ENCODE data around the gene PIWIL1. TPM values are rescaled to one million over a fixed set of nuclear protein-coding genes. Genes with fewer than 3 reads are reported as not detected.

The PIWIL1 gene
- total RNA-seq, 1 donor from 2014 or later, result not detected

DNA sequence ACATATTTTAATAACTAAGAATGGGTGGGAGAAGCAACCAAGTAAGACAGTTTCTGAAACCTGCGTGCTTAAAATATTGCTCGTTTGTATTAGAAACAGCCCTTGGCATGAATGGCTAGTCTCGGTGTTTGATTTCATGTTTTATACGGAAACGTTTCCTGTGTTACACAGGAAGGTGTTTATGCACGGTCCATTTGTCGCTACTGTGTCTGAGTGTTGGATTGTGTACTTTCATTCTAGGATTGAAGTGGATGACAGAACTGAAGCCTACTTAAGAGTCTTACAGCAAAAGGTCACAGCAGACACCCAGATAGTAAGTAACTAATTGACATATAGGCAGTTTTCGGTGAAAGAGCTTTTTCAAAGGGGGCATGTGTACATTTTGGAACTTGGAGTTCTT lies 19.6 kb downstream of the PIWIL1 start:
- ChIA-PET POLR2A (no interaction called here), CTCF (no interaction called here)
- intact Hi-C loops (cut with micrococcal nuclease), result no loop called here
- Mint-ChIP-seq H3K27ac (no peak overlapping the region), H3K27me3 (peaks cover 4% of the 10 kb centered on the region), H3K4me3 (no peak overlapping the region), H3K36me3 (ENCODE audit: low read depth) (no peaks in the 10 kb centered on the region), H3K9me3 (no peaks in the 10 kb centered on the region), H3K4me1 (no peaks in the 10 kb centered on the region)
- ATAC-seq (ENCODE audit: low read depth) (no peak), DNase-seq (no peak)
- TF ChIP-seq CTCF (IDR thresholded peaks at IDR 0.05), result no peak

DNA sequence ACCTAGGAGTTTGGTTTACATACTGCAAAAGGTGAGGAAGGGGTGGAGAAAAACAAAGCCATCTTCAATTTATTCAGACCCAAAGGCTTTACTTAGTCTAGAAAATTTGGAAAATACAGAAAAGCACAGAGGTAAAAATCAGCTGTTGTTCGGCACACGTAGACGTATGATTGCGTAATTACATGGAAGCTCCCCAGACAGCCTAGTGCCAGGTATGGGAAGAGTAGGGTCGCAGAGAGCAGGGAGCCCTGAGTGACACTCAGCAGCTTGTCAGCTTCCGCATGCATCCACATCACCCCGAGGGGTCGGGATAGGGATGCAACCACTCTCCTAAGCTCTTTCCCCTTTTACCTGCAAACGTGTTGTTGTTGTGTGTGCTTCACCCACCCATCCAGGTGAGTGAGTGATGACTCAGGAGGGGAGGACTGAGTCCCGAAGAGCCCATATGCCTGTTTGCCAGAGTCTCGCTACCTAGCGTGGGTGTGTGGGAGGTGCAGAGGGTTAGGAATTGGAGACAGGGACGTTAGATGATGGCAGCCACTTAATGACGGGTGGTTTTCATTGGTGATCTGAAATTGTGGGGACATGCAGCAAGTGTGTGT lies 20.1 kb downstream of the PIWIL1 start:
- intact Hi-C loops (cut with micrococcal nuclease), result no loop called here
- ATAC-seq (ENCODE audit: low read depth) (no peak), DNase-seq (no peak)
- ChIA-PET POLR2A (no interaction called here), CTCF (no interaction called here)
- H3K27me3 Mint-ChIP-seq, result peaks cover 4% of the 10 kb centered on the region
- H3K4me1 Mint-ChIP-seq, result no peaks in the 10 kb centered on the region
- H3K9me3 Mint-ChIP-seq, result no peaks in the 10 kb centered on the region
- no peak overlapping the region for H3K4me3 Mint-ChIP-seq
- TF ChIP-seq CTCF (IDR thresholded peaks at IDR 0.05), result no peak
- H3K27ac Mint-ChIP-seq, result no peak overlapping the region
- no peaks in the 10 kb centered on the region for H3K36me3 Mint-ChIP-seq (ENCODE audit: low read depth)

- Mint-ChIP-seq H3K27ac (no peak overlapping the region), H3K4me3 (no peak overlapping the region), H3K9me3 (no peaks in the 10 kb centered on the region), H3K27me3 (no peaks in the 10 kb centered on the region), H3K36me3 (ENCODE audit: low read depth) (no peaks in the 10 kb centered on the region), H3K4me1 (no peaks in the 10 kb centered on the region)
- no peak for ATAC-seq (ENCODE audit: low read depth)
- TF ChIP-seq CTCF (IDR thresholded peaks at IDR 0.05), result no peak
- ChIA-PET POLR2A (no interaction called here), CTCF (no interaction called here)
- intact Hi-C loops (cut with micrococcal nuclease), result no loop called here
- DNase-seq, result no peak
Observed at GRCh38 chr12:130362060-130362459, 24.4 kb downstream of the PIWIL1 start.

GRCh38 chr12:130364578-130364977 lies 26.9 kb downstream of the PIWIL1 start:
- no peak for ATAC-seq (ENCODE audit: low read depth)
- Mint-ChIP-seq H3K9me3 (peaks cover 2% of the 10 kb centered on the region), H3K27me3 (no peaks in the 10 kb centered on the region), H3K4me1 (no peaks in the 10 kb centered on the region), H3K36me3 (ENCODE audit: low read depth) (no peaks in the 10 kb centered on the region), H3K27ac (no peak overlapping the region), H3K4me3 (no peak overlapping the region)
- no peak for DNase-seq
- intact Hi-C loops (cut with micrococcal nuclease), result no loop called here
- ChIA-PET POLR2A (no interaction called here), CTCF (no interaction called here)
- TF ChIP-seq CTCF (IDR thresholded peaks at IDR 0.05), result no peak

GRCh38 chr12:130366159-130366558 lies 28.5 kb downstream of the PIWIL1 start:
- DNase-seq, result no peak
- ChIA-PET POLR2A (no interaction called here), CTCF (no interaction called here)
- TF ChIP-seq CTCF (IDR thresholded peaks at IDR 0.05), result no peak
- H3K4me1 Mint-ChIP-seq, result no peaks in the 10 kb centered on the region
- peaks cover 4% of the 10 kb centered on the region for H3K9me3 Mint-ChIP-seq
- no peak for ATAC-seq (ENCODE audit: low read depth)
- no peaks in the 10 kb centered on the region for H3K36me3 Mint-ChIP-seq (ENCODE audit: low read depth)
- no peak overlapping the region for H3K27ac Mint-ChIP-seq
- H3K4me3 Mint-ChIP-seq, result no peak overlapping the region
- no peaks in the 10 kb centered on the region for H3K27me3 Mint-ChIP-seq
- intact Hi-C loops (cut with micrococcal nuclease), result no loop called here
